Hematopoietic multipotent progenitor cell treated with erythropoietin and hydrocortisone succinate and interleukin-3 and kit ligand, for 8 days (in vitro differentiated cells): ENCODE results near the gene PELI1.

Experiments
- DNase-seq: peaks from one replicate; pipeline ENCODE4 v3.0.0-alpha.2; 2015

Gene PELI1

DNA sequence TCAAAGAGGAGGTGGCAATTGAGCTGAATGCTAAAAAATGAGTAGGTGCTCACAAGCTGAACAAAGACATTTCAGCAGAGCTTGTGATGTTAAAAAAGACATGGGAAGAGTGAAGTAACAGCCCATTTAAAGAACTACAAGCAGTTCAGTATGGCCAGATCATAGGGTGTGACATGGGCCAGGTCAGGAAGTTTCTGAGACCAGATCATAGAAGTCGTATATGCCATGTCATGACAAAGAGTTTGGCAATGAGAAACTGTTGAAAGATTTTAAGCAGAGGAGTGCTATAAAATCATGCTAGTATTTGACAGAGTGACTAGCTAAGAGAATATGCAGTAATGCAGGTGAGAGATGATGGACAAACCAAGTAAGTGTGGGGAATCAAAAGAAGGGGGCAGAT is 7.3 kb upstream of the PELI1 start:
- DNase-seq = no peak

DNA sequence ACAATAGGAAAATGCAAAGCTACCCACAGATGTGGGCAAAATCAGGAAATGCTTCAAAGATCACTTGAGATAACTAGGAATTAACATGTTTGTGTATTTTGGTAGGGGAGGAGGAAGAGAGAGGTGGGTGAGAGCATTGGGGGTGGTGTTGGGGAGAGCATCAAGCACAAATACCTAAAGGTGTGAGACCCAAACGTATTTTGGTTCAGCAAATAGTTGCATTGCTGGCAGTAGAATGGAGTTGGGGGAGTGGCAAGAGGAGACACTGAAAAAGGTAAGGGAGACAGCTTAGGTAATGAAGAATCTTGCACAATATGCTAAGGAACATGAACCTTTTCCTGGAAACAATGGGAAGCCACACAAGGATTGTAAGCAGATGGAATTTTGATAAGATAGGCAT is 1.5 kb upstream of the PELI1 start:
- no peak for DNase-seq

DNA sequence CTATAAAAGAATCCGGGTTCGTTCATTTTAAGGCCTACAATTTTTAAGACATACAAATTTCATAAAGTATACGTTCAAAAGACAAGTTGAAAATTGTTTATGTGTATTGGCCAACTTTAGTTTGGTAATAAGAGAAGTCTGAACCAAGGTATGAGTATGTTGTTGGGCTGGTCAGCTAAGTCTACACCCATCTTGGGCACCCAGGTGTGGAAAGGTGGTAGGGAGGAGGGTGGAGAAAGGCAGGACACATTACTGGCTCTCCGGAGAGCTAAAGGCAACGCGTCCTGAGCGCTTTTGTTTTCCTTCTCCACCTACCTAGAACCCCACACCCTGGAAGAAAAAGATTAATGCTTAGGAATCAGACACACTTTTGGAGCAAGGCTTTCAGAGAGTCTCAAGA is 899 bp upstream of the PELI1 start:
- DNase-seq = no peak

DNA sequence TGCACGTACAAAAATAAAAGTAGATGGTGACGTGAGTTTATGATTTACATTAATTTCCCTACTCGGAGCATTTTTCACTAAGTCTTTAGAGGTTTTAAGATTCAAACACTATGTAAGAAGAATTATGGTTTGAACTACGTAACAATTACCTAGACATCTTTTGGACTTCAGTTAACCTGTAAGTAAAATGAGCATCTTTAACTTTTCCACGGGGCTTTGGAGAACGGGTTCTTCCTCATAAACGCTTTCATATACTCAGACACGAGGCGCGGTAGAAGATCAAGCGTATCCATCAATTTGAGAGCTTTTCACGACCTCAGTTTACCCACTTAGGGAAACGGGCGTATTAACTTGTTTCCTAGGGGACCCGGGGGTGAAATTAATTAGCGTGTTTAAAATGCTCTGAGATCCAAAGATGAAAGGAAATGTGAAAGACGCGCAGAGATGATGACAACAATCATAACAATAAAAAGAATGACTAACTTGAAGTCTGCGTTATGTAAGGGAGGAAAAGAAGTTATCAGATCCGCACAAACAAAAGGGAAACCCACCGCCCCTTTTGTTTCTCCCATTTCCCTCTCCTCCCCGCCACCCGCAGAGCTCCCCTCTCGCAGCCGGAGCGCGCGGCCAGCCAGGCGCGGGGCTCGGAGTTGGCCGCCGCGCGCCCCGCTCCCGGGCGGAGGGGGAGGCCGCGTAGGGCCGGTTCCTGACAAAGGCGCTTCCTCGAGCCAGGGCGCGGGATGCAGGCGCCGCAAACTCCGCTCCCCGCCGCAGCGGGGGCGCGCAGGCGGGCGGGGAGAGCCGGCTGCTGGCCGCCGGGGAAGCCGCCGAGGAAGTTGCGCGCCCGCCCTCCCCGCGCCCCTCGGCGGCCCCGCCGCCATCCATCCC is 807 bp downstream of the PELI1 start:
- DNase-seq = peak; percentile 45

DNA sequence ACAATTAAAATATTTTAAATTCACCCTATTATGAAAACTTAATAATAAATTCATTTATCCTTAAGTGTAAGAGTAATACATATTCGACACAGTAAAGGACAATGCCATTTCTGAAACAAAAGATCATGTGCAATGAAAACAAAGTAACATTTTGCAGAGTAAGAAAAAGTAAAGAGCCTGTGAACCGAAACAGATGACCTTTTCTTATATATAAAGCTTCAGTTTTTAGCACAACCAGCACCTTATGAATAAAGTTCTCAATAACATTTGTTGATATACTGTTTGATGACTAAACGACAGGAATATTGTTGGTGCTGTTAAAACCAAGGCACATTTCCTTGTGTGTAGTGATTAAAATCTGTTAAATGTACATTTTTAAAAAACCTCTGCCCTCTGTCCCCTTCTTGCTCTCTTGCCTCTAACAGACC is 1.5 kb downstream of the PELI1 start:
- DNase-seq = no peak

- peak; percentile 12 for DNase-seq
Measured at GRCh38 chr2:64141674-64142405, 2.4 kb downstream of the PELI1 start.

GRCh38 chr2:64140665-64141200 is 3.5 kb downstream of the PELI1 start:
- DNase-seq = no peak

- DNase-seq = no peak
Measured at GRCh38 chr2:64139956-64140355, 4.3 kb downstream of the PELI1 start.

DNA sequence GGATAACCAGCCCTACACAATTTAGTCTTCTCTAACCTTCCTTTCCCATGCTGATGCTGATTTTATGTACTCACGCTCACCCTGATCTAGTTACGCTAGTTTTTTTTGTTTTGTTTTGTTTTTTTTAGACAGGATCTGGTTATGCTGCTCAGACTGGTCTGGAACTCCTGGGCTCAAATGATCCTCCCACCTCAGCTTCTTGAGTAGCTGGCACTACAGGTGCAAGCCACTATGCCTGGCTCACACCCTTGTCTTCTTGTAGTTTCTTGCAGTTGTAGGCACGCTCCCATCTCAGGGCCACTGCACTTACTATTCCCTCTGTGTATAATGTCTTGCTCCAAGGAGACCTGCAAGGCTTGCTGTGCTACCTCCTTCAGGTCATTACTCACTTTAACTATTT is 6.2 kb downstream of the PELI1 start:
- no peak for DNase-seq

GRCh38 chr2:64137567-64137966 is 6.7 kb downstream of the PELI1 start:
- DNase-seq = peak; percentile 39

- peak; percentile 4 for DNase-seq
Measured at GRCh38 chr2:64135421-64135820, 8.8 kb downstream of the PELI1 start.

- no peak for DNase-seq
Measured at GRCh38 chr2:64134813-64135212, 9.4 kb downstream of the PELI1 start.

DNA sequence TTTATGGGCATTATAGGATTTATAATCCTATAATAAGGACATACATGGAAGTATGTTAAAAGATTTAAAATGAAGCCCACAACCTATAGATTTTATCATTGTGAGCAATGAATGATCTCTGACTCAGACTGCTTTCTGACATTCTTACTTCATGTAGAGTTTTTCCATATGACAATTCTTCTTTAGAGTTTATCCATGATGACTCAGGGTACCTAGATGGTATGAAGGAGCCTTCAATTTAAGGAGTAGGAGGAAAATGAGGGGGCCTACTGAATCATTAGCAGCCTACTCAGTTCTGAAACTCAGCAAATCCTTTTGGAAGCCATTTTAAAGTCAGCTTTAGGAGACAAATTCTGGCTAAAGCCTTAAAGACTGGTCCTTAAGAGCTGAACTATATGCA is 10.4 kb downstream of the PELI1 start:
- no peak for DNase-seq

GRCh38 chr2:64133354-64133753 is 10.9 kb downstream of the PELI1 start:
- DNase-seq = no peak

GRCh38 chr2:64130333-64130732 is 13.9 kb downstream of the PELI1 start:
- no peak for DNase-seq

DNA sequence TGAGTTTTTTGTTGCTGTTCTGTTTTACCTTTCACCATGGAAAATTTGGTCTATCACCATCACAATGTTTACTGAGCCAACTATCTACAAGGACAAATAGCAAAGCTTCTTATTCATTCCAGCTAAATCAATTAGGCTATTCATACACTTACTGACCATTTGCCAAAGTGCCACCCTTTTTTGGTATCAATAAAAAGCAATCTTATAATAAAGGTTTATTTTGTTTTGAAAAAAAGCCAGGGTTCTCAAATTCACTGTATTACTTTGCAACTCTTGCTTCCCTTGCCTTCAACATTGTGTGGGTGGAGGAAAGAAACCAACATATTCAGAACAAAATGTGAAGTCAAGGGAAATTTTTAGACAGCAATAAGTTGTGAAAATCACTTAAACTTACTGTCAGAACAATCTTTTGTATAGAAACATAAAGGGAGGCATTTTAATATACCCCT is 15.3 kb downstream of the PELI1 start:
- no peak for DNase-seq

DNA sequence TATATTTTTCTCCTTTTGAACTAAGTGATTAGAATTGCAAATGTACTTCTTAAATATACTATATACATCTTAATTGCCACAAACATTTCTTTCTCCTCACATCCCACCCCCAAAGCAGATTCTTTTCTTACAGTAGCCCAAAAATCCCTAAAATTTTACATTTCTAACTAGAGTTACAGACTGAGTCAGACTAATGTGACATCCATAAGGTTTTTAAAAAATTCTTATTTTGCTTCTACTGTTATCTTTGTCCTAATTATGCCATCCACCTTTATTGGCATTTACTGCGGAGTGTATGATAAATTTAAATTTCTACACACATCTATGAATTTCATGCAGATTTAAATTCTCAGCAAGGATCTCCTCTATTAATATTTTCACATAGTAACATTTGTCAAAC is 15.8 kb downstream of the PELI1 start:
- DNase-seq = no peak

DNA sequence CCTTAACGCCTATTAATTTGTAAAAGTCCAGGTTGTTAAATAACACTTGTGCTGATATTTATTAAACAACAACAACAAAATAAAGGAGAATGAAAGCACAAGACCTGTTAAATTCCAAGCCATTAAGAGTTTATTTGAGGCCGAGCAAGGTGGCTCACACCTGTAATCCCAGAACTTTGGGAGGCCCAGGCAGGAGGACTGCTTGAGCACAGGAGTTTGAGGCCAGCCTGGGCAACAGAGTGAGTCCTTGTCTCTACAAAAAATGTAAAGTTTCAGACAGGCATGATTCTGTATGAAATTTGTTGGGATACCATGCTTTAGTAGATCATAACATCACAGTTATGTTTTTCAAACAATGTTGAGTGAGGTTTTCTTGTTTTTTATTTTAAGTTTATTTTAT is 17.1 kb downstream of the PELI1 start:
- DNase-seq = no peak

DNA sequence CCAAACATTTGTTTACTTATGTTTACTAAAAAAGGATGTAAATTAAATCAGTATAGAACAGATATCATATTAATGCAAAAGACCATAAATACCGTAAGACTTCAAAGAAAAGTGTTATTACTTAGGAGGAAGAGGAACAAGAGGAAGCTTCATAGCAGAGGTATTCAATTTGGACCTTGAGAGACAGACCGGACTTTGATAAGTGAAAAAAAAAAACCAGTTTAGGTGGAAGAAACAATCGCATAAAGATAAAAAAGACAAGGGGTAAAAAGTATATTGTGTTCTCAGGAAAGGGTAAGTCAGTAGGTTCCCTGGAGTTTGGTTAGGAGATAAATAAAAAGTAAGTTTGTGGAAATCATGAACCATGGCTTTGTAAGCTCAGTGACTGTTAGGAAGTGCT is 17.6 kb downstream of the PELI1 start:
- DNase-seq = no peak

DNA sequence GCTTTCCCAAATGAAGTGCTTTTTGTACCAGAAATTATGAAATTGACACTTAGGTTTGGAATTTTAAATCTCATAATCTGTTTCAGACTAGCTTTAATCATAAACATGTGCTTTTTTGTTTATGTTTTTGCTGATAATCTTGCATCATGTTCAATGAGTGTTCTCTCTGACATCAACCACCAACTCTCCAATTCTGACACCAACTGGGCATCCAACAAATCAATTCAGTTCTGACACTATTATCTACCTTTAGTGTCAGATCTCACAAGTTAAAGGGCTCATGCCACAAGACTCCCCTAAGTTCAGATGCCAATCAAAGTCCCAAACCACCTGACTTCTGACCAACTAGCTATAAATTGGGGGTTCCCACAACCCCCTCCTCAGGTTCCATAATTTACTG is 19.6 kb downstream of the PELI1 start:
- no peak for DNase-seq

- DNase-seq = no peak
Measured at GRCh38 chr2:64124168-64124567, 20.1 kb downstream of the PELI1 start.

DNA sequence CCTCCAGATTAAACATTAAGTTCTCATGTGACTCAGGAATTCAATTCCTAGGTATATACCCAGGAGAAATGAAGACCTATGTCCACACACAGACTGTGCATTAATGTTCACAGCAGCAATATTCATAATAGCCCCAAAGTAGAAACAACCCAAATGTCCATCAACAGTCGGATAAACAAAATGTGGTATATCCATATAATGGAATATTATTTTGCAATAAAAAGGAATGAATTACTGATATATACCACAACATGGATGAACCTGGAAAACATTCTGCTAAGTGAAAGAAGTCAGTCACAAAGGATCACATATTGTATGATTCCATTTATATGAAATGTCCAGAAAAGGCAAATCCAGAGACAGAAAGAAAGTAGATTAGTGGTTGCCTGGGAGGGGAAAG is 20.5 kb downstream of the PELI1 start:
- no peak for DNase-seq

- DNase-seq = no peak
Measured at GRCh38 chr2:64122358-64122757, 21.9 kb downstream of the PELI1 start.

GRCh38 chr2:64120928-64121327 is 23.3 kb downstream of the PELI1 start:
- DNase-seq = no peak
